Bronchial epithelial cell (primary cell): ENCODE results near the gene KCNV2. TPM values are rescaled to one million over a fixed set of nuclear protein-coding genes. Genes with fewer than 3 reads are reported as not detected.

Experiments
- DNase-seq: peaks from one replicate; pipeline ENCODE4 v3.0.0-alpha.2; 2010; ENCODE audit warnings: low read depth
- FAIRE-seq: peaks from 2 replicates; lab custom pipeline; 2011; peaks lifted over from hg19 to GRCh38; lab: Jason Lieb, UNC
- H3K27me3 ChIP-seq: 2 replicates; pipeline ENCODE4 v1.5.1; 2011; ENCODE audit warnings: low read length; ENCODE audit not compliant: control insufficient read depth, insufficient read depth
- H3K36me3 ChIP-seq: 2 replicates; pipeline ENCODE4 v1.5.1; 2011; ENCODE audit warnings: low read length; ENCODE audit not compliant: control insufficient read depth, insufficient read depth
- H3K4me3 ChIP-seq: 2 replicates; pipeline ENCODE4 v1.5.1; 2011; ENCODE audit warnings: mild to moderate bottlenecking, low read depth, low read length, control low read depth
- total RNA-seq: library from RNA; depleted of rRNA; stranded (reverse); fragments of >200 nt; gene quantifications from 2 replicates; pipeline ENCODE4 v1.2.1, GENCODE V29; 2014
- TF ChIP-seq, protein P1 (sequence below): IDR thresholded peaks from 2 replicates; pipeline ENCODE4 v1.5.1; 2011; ENCODE audit warnings: mild to moderate bottlenecking, moderate library complexity, low read length, control low read depth, inconsistent platforms; ENCODE audit not compliant: insufficient read depth, severe bottlenecking

Gene KCNV2
- total RNA-seq, 1 donor from 2014 or later: not detected

DNA sequence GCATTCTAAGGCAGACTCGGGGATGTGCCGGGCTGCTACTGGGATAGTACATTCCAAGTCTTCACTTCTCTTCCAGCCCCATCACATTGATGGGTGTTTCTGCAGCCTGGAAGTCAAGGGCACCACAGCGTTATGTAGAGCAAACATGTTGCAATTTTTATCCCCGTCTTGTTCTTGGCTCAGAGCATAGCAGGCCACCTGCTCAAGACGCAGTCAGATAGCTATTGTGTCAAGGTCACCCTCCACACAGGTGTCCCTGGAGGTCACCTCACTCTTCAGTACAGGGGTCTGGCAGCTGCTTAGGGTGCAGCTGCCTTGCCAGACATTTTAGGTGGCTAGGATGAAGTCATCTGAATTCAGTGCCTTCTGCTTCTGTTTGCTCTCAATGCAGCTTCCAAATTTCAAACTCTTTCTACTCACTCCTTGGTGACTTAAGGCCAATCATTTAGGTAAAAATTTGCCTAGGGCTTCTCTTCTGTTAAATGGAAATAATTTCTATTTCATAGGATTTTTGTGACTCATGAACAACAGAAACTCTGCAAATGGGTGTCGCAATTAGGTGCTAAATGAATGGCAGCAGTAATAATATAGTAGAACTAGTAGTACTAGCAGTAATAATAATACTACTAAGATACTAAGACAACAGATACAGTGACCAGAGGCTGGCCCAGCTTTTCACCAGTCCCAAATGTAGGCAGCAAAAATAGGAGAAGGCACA, 24.3 kb downstream of the KCNV2 start:
- FAIRE-seq (no peak), DNase-seq (peak; percentile 22)
- TF ChIP-seq, protein P1, sequence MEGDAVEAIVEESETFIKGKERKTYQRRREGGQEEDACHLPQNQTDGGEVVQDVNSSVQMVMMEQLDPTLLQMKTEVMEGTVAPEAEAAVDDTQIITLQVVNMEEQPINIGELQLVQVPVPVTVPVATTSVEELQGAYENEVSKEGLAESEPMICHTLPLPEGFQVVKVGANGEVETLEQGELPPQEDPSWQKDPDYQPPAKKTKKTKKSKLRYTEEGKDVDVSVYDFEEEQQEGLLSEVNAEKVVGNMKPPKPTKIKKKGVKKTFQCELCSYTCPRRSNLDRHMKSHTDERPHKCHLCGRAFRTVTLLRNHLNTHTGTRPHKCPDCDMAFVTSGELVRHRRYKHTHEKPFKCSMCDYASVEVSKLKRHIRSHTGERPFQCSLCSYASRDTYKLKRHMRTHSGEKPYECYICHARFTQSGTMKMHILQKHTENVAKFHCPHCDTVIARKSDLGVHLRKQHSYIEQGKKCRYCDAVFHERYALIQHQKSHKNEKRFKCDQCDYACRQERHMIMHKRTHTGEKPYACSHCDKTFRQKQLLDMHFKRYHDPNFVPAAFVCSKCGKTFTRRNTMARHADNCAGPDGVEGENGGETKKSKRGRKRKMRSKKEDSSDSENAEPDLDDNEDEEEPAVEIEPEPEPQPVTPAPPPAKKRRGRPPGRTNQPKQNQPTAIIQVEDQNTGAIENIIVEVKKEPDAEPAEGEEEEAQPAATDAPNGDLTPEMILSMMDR: no peak
- Histone ChIP-seq H3K36me3 (no peaks in the 10 kb centered on the region), H3K4me3 (no peak overlapping the region), H3K27me3 (no peaks in the 10 kb centered on the region)

DNA sequence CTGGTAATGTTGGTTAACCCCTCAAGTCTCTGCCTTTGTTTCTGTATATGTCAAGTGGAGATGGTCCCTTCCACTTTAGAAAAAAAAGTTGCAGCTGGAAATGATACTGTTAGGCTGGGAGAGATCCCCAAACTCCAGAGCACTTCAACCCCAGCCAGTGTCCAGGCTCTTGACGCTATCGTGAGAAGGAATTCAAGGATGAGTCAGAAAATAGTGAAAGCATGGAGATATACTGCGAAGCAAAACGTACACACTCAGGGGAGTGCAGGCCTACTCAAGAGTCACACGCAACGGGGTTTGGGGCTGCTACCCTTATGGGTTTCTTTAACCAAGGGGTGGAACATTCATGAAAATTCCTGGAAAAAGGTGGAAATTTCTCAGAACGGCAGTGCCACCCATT, 24.9 kb downstream of the KCNV2 start:
- TF ChIP-seq, protein P1: no peak
- Histone ChIP-seq H3K4me3 (no peak overlapping the region), H3K36me3 (no peaks in the 10 kb centered on the region), H3K27me3 (no peaks in the 10 kb centered on the region)
- no peak for FAIRE-seq
- DNase-seq: no peak

DNA sequence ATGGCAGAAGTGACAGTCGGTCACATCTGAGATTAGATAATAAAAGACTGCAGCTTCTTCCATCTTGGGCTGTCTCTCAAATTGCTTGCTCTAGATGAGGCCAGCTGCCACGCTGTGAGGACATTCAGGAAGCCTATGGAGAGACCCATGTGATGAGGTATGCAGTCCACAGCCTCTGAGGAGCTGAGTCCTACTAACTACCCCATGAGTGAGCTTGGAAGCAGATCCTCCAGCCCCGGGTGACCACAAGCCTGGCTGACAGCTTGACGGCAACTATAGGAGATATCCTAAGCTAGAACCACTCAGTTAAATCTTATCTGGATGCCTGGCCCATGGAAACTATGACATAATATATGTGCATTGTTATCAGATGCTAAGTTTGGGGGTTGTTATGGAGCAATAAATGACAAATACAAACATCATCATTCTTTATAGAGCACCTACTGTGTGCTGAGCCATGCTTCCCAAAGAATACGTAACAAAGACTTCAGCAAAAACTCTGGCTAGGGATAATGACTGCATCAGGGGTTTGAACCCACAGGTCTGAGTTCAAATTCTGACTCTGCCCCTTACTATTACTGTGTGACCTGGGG, 26.7 kb downstream of the KCNV2 start:
- FAIRE-seq: no peak
- no peak overlapping the region for H3K4me3 ChIP-seq
- TF ChIP-seq, protein P1: no peak

DNA sequence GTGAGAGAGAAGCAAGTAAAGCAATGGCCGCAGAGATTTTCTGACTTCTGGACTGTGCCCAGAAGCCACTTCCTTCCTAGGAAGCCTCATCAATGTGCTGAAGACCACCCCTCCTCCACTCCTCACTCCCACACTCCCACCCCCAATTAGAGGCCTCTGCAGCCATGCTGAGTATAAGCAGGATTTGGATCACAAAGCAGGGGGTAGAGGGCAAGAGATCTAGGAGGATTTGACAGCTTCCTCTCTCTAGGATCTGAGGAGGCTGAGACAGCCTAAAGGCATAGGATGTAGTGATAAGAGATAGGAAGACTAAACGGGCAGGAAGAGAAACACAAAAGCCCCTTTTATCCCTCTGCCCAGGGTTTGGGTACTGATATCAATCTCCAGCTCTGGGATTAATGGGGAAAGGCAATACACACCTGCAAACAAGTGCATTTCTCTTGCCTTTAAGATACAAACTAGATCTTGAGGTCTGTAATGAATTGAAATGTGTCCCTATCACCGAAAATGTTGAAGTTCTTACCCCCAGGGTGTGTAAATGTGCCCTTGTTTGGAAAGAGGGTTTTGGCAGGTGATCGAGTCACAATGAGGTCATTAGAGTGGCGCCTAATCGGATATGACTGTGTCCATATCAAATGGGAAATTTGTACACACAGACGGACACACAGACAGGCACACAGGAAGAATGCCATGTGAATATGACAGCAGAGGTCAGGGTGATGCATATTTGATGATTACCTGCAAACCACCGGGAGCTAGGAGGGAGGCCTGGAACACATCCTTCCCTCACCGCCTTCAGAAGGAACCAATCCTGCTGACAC, 28.5 kb downstream of the KCNV2 start:
- Histone ChIP-seq H3K27me3 (no peaks in the 10 kb centered on the region), H3K36me3 (no peaks in the 10 kb centered on the region), H3K4me3 (no peak overlapping the region)
- DNase-seq: peak; percentile 32
- TF ChIP-seq, protein P1: no peak
- FAIRE-seq: peak; percentile 70

More for the DNA sequence above, 26.7 kb downstream of the KCNV2 start:
- no peak for DNase-seq
- H3K27me3 ChIP-seq: no peaks in the 10 kb centered on the region
- no peaks in the 10 kb centered on the region for H3K36me3 ChIP-seq

DNA sequence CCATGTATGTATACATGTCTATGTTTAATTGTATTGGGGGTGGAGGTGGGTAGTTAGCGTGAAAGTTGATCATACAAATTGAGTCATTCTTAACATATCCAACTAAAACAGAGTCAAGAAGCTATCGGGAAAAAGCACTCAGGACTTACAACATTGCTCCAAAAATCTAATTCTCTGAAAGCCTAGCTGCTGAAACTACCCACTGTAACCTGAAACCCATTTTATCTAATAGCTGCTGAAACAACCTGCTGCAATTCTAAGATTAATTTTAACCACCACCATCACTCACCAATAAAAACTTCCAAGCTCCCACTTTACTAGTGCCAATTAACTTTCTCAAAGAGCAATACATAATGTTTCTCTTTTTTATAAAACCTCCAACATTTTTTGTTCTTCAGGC, 32.2 kb downstream of the KCNV2 start:
- H3K36me3 ChIP-seq: no peaks in the 10 kb centered on the region
- FAIRE-seq (no peak), DNase-seq (no peak)
- no peak overlapping the region for H3K4me3 ChIP-seq
- no peaks in the 10 kb centered on the region for H3K27me3 ChIP-seq
- TF ChIP-seq, protein P1: no peak
